ENCODE results near the gene ZNF618. TPM values are rescaled to one million over a fixed set of nuclear protein-coding genes. Genes with fewer than 3 reads are reported as not detected.

Gene ZNF618
- polyA plus RNA-seq, 1 of the 3 experiments (the other 2 are of a cell fraction): 6.2 TPM

DNA sequence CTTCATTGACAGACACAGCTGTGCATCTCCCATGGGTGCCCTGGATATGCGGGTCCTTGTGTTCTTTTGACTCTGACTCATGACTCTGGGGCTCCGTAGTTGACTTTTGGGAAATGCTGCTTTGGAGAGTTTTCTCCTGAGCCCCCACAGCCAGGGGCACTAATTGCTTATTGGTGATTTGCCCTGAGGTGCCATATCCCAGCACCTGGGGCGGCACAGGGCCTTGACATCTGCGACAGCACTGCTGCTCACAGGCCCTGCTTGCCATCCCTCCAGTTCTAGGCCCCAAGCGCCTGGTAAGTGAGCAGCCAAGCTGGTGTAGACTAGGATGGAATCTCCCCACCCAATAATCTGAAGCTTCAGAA lies 126.9 kb downstream of the ZNF618 start (continued):
- TF ChIP-seq IRF3 (IDR thresholded peaks at IDR 0.05; ENCODE audit: low read depth, low read length) (no peak), SMC3 (IDR thresholded peaks at IDR 0.05; ENCODE audit: low read depth, low read length) (no peak), TAF1 (IDR thresholded peaks at IDR 0.05; ENCODE audit: borderline replicate concordance, low read depth, low read length) (no peak), EZH2phosphoT487 (IDR thresholded peaks at IDR 0.05; ENCODE audit: borderline replicate concordance, low read depth) (no peak), JUND (IDR thresholded peaks at IDR 0.05) (no peak), RCOR1 (IDR thresholded peaks at IDR 0.05; ENCODE audit: low read length) (no peak), YY1 (IDR thresholded peaks at IDR 0.05; ENCODE audit: low read depth) (no peak), RXRA (IDR thresholded peaks at IDR 0.05; ENCODE audit: borderline replicate concordance, low read depth) (no peak), POLR2AphosphoS5 (IDR thresholded peaks at IDR 0.05; ENCODE audit: low read depth, low read length) (no peak), NRF1 (IDR thresholded peaks at IDR 0.05; ENCODE audit: low read depth, low read length) (no peak), RAD21 (IDR thresholded peaks at IDR 0.05; ENCODE audit: low read length) (no peak)

DNA sequence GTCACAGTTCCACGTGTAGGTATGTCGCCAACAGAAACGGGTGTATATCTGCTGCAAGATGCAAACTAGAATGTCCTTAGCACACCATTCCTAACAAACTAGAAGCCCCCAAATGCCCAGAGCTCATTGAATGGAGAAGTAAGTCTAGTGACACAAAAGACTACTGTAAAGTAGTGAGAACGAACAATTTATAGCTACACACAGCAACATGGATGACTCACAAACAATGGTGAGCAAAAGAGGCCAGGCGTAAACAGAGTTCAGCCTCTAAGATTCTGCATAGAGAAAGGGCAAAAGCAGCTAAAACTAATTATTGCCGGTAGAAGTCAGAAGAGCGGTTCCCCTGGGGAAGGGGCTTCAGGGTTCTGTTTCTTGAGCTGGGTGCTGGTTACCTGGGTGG lies 127.2 kb downstream of the ZNF618 start:
- H4K20me1 ChIP-seq (ENCODE audit: insufficient read depth): no peaks in the 10 kb centered on the region
- no peaks in the 10 kb centered on the region for H3F3A ChIP-seq (replicated peaks; ENCODE audit: insufficient read depth)
- no peak overlapping the region for H3K4me2 ChIP-seq
- no peak overlapping the region for H3K4me3 ChIP-seq (ENCODE audit: low read depth in 2 of 2, low read length in 1 of 2)
- H3K79me2 ChIP-seq (ENCODE audit: insufficient read depth): no peaks in the 10 kb centered on the region
- H3K9me3 ChIP-seq: no peaks in the 10 kb centered on the region
- ChIA-PET CTCF (interaction anchor here (1.3 kb wide), 1 partner anchor 196 kb away, joined by 4 read pairs; no protein-coding TSS in a partner anchor), POLR2A (no interaction called here)
- no peak for TF ChIP-seq EP300 (IDR thresholded peaks at IDR 0.05; ENCODE audit: borderline replicate concordance in 1 of 2, low read depth in 1 of 2, low read length in 1 of 2)
- TF ChIP-seq TCF12 (IDR thresholded peaks at IDR 0.05): no peak
- TF ChIP-seq FOSL2 (IDR thresholded peaks at IDR 0.05; ENCODE audit: borderline replicate concordance, low read depth): no peak
- TF ChIP-seq RFX5 (IDR thresholded peaks at IDR 0.05; ENCODE audit: low read length): no peak
- TF ChIP-seq, protein P1, sequence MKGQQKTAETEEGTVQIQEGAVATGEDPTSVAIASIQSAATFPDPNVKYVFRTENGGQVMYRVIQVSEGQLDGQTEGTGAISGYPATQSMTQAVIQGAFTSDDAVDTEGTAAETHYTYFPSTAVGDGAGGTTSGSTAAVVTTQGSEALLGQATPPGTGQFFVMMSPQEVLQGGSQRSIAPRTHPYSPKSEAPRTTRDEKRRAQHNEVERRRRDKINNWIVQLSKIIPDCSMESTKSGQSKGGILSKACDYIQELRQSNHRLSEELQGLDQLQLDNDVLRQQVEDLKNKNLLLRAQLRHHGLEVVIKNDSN (IDR thresholded peaks at IDR 0.05; ENCODE audit: borderline replicate concordance, low read depth): no peak
- TF ChIP-seq IRF3 (IDR thresholded peaks at IDR 0.05; ENCODE audit: low read depth, low read length): no peak
- TF ChIP-seq YY1 (IDR thresholded peaks at IDR 0.05; ENCODE audit: low read depth): no peak
- no peak for TF ChIP-seq MEF2A (IDR thresholded peaks at IDR 0.05; ENCODE audit: borderline replicate concordance, low read depth)
- TF ChIP-seq TEAD4 (IDR thresholded peaks at IDR 0.05; ENCODE audit: borderline replicate concordance, insufficient read depth): no peak
- no peak for TF ChIP-seq GABPA (IDR thresholded peaks at IDR 0.05; ENCODE audit: low read depth)
- TF ChIP-seq SIN3A (IDR thresholded peaks at IDR 0.05; ENCODE audit: borderline replicate concordance, low read depth, low read length): no peak
- no peak for TF ChIP-seq EZH2phosphoT487 (IDR thresholded peaks at IDR 0.05; ENCODE audit: borderline replicate concordance, low read depth)
- no peaks in the 10 kb centered on the region for H3K27me3 ChIP-seq (ENCODE audit: insufficient read depth)
- no peak for DNase-seq
- no peak overlapping the region for H3K27ac ChIP-seq (ENCODE audit: low read depth in 2 of 2, low read length in 1 of 2)
- H3K9ac ChIP-seq: no peak overlapping the region
- WGBS (ENCODE audit: low lambda C conversion rate): 95% methylated on average over 7 of the region's 7 CpGs
- H2AFZ ChIP-seq (ENCODE audit: low read depth): no peak overlapping the region
- H3K36me3 ChIP-seq (replicated peaks in 1 of 2; ENCODE audit: control insufficient read depth in 1 of 2, insufficient read depth in 2 of 2, low read length in 1 of 2): peaks cover 16 to 50% of the 10 kb centered on the region in 2 experiments
- H3K4me1 ChIP-seq (ENCODE audit: control insufficient read depth in 1 of 2, insufficient read depth in 2 of 2, low read depth in 1 of 2, low read length in 1 of 2): peaks cover 0 to 38% of the 10 kb centered on the region in 2 experiments; a peak in 1 of 4 replicates
- H3K9me2 ChIP-seq: no peaks in the 10 kb centered on the region
